T follicular helper cell (primary cell): ENCODE data around the gene LPA.
"Not testable (repeated sequence)": the region's sequence is repeated elsewhere in the genome, so short reads cannot be mapped to it uniquely, and the experiment has no call there.

ENCODE experiments used
- DNase-seq: peaks from one replicate; pipeline ENCODE4 v3.0.0-alpha.2; 2020; ENCODE audit warnings: low read depth

Gene LPA

GRCh38 chr6:160661216-160661615 is 2.9 kb downstream of the LPA start:
- DNase-seq, result no peak

- no peak for DNase-seq
Observed at GRCh38 chr6:160659562-160659961, 4.5 kb downstream of the LPA start.

DNA sequence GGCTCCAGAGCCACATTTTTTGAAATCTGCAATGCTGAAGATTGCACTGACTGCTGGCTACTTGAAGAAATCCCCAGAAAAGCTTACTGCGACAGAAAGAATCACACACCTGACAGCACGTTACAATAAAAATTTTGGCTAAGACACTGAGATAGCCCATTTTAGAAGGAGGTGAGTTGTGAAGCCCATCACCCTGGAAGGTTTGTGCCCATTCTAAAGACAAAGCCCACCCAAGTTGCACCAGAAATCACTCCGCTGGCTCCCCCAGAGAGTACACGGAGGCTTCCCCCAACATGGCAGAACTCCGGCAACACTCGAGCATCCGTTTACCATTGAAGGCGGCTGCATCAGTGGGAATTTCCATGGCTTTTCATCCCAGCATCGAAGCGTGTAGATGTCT is 29.4 kb downstream of the LPA start:
- no peak for DNase-seq

DNA sequence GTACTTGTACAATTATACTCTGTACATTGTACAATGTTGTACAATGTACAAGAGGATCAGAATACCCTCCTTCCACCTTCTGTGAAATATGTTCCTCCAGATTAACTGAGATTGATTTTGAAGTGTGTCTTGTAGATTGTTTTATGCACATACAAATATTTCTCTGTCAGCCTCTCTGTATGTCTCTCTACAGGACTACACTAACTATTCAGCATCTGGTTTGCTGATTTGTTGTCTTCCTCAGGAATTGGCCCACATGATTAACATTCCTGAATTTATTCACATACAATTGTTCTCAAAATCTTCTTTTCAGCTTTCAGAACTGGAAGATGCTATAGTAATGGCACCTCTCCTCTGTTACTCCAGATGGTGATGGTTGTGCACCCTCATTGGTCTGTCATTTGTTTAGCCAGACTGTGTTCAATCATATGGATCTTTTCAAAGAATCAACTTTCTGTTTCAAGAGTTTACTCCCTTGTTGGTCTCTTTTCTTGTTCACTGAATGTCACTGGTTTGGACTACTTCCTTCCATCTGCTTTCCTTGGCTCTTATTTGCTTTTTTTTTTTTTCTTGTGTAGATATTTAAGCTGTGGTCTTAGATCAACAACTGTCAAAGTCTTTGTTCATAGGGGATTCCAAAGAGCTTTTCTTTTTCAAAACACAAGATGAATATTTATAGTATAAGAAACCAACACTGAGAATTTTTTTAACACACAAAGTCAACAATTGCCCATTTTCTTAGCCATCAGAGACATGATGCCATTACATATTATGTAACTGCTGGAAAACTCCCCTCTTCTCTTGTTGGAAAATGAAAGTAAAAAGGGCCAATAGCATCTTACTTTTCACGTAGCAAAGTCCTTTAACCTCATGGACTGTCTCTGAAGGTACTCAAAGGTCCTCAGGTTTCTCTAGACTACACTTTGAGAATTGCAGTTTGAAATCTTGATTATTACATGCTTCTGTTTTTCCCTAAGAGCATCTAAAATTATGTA is 67.9 kb downstream of the LPA start:
- no peak for DNase-seq

GRCh38 chr6:160595297-160595696 is 68.8 kb downstream of the LPA start:
- DNase-seq, result not testable (repeated sequence)

DNA sequence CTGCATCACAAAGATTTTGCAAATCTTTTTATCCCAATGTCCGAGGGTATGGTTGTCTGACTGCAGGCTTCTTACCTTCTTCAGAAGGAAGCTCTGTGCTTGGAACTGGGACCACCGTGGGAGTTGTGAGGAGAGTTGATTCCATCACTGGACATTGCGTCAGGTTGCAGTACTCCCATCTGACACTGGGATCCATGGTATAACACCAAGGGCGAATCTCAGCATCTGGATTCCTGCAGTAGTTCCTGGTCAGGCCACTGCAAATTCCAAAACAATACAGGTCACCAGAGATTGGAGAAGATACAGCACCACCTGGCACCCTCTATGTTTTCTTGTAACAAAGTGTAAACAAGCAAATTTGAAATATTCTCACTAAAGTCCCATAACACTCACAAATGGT is 77.7 kb downstream of the LPA start:
- DNase-seq, result no peak

- DNase-seq, result no peak
Observed at GRCh38 chr6:160583794-160584193, 80.3 kb downstream of the LPA start.

GRCh38 chr6:160581406-160581805 is 82.7 kb downstream of the LPA start:
- DNase-seq, result no peak

- not testable (repeated sequence) for DNase-seq
Observed at GRCh38 chr6:160578515-160578914, 85.6 kb downstream of the LPA start.

GRCh38 chr6:160573943-160574342 is 90.1 kb downstream of the LPA start:
- no peak for DNase-seq

GRCh38 chr6:160571201-160571600 is 92.9 kb downstream of the LPA start:
- DNase-seq, result not testable (repeated sequence)

DNA sequence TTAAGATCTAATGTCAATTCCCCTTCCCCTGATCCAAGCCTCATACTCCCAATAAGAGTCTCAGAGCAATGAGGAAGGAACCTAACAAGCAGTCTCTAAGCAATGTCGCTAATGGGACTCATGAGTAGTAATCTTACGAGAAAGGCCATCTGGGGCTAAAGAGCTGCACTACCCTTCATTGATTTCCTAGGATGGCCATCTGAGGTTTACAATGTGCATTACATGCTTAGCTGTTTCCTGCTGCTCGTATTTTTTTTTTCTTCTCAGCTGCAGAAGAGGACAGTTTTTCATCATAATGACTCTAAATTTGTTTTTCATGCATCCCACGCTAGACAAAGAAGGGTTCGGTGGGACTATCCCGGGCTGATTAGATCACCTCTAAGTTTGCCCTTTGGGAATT is 119.3 kb downstream of the LPA start:
- no peak for DNase-seq

GRCh38 chr6:160535270-160535669 is 128.8 kb downstream of the LPA start:
- DNase-seq, result no peak

DNA sequence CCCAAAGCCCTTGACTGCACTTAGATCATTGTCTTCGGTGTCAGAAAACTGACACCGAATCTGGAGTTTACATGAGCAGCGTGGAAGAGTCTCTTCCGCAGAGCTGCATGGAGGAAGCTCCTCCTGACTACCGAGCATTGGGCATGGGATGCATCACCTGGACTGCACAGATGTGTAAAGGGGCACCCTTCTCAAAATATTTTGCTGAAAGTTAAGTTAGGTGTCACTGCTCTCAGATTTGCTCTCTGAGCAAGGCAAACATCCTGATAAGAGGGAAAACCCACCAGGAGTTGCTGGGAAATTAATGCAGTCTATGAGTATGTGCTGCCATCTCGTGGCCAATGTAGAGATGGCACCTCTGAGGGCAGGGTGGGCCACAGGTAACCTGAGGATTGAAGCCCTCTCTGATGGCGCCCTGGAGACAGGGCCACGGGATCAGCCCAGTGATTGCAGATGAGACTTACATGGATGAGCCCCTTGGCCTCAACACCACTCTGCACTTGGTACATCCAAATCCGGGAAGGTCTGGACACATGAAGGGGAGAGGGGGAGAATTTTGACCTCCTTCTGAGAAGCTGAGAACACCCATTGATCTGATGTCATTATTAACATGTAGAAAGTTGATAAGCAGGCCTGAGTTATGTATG is 129.9 kb downstream of the LPA start:
- DNase-seq, result peak; percentile 39

DNA sequence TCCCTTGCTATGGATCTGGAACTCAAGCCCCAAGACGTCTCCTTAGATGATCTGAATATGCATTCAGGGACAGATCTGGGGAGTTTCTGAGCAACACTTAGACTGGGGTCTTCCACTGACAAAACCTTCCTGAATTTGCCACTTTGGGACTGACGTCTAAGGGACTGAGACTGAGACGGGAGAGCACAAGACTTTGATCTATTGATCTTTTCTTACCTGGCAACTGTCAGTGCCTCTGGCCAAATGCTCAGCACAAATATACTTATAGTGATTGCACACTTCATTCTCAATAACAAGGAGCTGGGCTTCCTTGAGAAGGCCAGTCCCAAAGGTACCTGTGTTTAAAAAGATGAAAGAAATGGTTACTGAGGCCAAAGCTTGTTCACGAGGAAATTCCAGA is 131.8 kb downstream of the LPA start:
- no peak for DNase-seq

GRCh38 chr6:160531826-160532225 is 132.2 kb downstream of the LPA start:
- DNase-seq, result no peak

DNA sequence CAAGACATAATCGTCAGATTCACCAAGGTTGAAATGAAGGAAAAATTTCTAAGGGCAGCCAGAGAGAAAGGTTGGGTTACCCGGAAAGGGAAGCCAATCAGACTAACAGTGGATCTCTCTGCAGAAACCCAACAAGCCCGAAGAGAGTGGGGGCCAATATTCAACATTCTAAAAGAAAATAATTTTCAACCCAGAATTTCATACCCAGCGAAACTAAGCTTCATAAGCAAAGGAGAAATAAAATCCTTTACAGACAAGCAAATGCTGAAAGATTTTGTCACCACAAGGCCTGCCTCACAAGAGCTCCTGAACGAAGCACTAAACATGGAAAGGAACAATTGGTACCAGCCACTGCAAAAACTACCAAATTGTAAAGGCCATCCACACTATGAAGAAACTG is 134.6 kb downstream of the LPA start:
- DNase-seq, result not testable (repeated sequence)

GRCh38 chr6:160523223-160523622 is 140.9 kb downstream of the LPA start:
- no peak for DNase-seq

GRCh38 chr6:160520043-160520904 is 143.8 kb downstream of the LPA start:
- peak; percentile 27 for DNase-seq

DNA sequence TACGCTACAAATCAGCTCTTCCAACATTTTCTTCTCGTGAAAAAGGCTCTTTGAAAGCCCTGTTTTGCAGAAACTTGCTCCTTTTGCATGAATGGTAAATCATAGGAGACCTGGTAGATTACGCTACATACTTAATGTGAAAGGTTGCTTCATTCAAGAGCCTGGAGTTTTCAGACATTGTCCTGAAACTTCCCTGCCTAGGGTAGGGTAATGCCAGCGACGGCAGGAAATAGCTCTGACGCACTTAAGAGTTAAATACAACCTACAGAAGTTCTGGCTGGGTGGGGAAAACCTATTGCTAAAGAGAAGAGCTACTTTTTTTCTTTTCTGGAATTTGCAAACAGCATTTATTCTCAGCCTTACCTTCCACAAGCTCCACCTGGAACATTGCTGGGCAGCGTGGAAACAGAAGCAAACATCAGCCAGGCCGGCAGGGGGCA is 144.5 kb downstream of the LPA start:
- peak; percentile 57 for DNase-seq

DNA sequence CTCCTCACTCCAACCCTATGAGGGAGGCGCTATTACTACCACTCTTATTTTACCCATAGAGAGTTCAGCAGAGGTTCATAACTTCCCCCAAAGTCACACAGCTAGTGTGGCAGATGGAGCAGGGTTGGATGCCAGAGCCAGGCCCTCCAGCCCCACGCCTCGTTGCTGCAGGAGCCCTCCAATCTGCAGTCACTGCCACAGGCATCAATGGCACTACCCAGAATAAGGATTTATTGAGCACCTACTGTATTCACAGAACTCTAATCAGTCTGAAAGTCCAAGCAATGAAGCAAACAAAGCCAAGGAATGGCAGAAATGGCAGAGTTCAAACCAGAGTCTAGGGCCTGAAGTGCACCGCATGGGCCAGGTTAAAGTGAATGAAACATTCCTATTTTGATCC is 144.9 kb downstream of the LPA start:
- DNase-seq, result no peak

- no peak for DNase-seq
Observed at GRCh38 chr6:160513836-160514235, 150.2 kb downstream of the LPA start.
